GM21576 (cell line): Measurements from ENCODE around the gene GALNT5.
"Not testable (repeated sequence)": the region's sequence is repeated elsewhere in the genome, so short reads cannot be mapped to it uniquely, and the experiment has no call there.

ENCODE experiments used
- ATAC-seq: cut with Tn5 transposase; IDR thresholded peaks from one replicate; pipeline ENCODE4 v1.9.1; 2021; ENCODE audit warnings: mild to moderate bottlenecking, moderate library complexity; ENCODE audit not compliant: unreplicated experiment

GALNT5 gene

DNA sequence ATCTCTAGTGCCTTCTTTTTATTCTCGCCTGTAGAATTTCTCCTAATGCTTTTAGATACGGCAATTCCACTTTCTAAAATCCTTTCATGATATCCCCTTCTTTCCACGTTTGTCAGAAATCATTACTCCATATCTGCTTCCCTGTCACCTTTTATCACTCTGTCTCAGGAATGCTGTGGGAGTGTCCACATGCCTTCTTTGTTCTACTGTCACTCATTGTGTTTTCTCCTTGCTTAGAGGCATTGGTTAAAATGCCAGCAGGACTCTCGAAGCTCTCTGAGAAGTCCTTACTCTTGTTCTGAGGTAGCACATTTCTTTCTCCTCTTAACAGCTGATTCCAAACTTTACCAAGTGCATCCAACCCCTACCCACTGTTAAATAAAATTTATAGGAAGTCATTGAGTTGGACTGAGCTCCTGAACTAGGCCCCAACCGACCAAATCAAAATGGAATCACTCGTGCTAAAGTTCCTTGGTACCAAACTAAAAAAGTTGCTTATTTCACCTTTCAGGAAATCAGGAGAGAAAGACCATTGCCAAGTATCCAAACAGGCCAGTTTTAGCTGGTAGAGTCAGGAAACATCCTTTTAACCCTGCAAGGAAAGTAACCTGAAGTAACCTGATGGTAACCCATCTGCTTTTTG lies 10.6 kb upstream of the GALNT5 start:
- ATAC-seq: no peak

GRCh38 chr2:157250836-157251235 lies 6.7 kb upstream of the GALNT5 start:
- ATAC-seq: no peak

GRCh38 chr2:157251932-157252331 lies 5.6 kb upstream of the GALNT5 start:
- no peak for ATAC-seq

DNA sequence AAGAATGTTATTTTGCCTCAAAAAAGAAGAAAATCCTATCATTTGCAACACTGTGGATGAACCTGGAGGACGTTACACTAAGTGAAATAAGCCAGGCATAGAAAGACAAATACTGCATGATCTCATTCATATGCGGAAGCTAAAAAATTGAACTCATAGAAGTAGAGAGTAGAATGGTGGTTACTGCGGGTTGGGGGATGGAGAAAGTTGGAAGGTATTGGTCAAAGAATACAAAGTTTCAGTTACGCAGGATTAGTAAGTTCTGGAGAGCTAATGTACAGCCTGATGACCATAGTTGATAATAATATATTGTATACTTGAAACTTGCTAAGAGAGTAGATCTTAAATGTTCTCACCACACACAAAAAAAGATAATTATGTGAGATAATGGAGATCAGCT lies 5.0 kb upstream of the GALNT5 start:
- no peak for ATAC-seq

- no peak for ATAC-seq
These were observed 3.5 kb upstream of the GALNT5 start for GRCh38 chr2:157254041-157254440.

- no peak for ATAC-seq
These were observed 1.8 kb upstream of the GALNT5 start for GRCh38 chr2:157255746-157256145.

DNA sequence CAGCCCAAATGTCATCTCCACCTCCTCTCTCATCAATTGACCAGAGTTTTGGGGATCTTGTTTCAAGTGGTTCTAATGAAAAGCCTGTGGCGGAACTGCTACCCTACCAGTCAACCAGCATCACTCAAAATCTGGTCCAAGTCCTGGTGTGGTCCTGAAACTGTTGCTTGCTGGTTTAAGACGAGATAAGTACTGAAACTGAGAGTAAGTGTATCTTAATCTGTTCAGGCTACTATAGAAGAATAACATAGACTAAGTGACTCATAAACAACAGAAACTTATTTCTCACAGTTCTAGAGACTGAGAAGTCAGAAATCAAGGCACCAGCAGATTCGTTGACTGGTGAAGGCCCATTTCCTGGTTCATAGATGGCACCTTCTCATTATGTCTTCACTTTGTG lies 879 bp upstream of the GALNT5 start:
- peak; percentile 96 for ATAC-seq

- ATAC-seq: no peak
These were observed 1.2 kb downstream of the GALNT5 start for GRCh38 chr2:157258520-157259326.

- ATAC-seq: no peak
These were observed 1.9 kb downstream of the GALNT5 start for GRCh38 chr2:157259386-157259785.

DNA sequence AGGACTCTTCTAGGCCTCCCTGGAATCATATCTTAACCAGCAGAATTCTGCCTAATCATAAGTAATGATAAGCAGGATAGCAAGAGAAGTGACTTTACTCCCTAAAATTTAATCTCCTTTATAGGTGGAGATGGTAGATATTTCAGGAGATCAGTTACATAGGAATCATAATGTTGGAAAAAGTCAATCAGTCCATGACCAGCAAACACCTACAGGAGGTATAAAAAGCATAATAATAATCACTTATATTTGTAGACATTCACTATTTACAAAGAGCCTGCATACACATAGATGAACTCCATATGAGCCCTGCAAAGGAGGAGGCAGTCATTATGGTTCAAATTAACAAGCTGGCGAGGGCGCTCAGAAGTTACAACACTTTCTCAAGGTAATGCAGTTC lies 2.5 kb downstream of the GALNT5 start:
- ATAC-seq: no peak

- no peak for ATAC-seq
These were observed 3.2 kb downstream of the GALNT5 start for GRCh38 chr2:157260533-157261198.

- no peak for ATAC-seq
These were observed 3.8 kb downstream of the GALNT5 start for GRCh38 chr2:157261199-157261782.

DNA sequence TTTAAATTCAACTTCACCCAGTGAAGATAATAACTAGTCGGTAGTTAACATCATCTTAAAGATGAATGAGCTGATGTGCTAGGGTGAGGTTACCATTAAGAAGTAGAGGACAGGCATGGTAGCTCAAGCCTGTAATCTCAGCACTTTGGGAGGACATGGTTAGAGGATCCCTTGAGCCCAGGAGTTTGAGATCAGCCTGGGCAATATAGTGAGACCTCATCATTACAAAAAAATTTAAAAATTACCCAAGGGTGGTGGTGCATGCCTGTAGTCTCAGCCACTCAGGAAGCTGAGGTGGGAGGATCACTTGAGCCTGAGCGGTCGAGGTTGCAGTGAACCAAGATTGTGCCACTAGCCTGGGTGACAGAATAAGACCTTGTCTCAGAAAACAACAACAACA lies 4.7 kb downstream of the GALNT5 start:
- no peak for ATAC-seq

DNA sequence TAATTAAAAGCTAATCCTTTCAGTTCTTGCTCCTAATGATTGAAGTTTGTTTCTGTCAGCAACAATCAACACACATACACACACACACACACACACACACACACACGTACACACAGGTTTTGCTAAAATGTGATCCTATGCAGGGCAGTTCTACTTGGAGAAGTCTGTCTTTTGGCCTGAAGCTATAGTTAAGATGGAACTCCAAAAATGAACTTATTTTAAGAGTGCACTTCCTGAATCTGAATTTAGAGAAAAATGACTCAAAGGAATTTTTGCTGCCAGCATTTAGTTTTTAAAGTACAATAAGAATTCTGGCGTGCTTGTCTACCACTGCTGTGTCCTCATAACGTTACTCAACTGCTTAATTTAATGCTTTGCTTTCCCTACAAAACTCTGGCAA lies 6.6 kb downstream of the GALNT5 start:
- no peak for ATAC-seq

- ATAC-seq: no peak
These were observed 8.3 kb downstream of the GALNT5 start for GRCh38 chr2:157265825-157266224.

- no peak for ATAC-seq
These were observed 10.0 kb downstream of the GALNT5 start for GRCh38 chr2:157267476-157267875.

GRCh38 chr2:157269060-157269459 lies 11.6 kb downstream of the GALNT5 start:
- ATAC-seq: no peak

DNA sequence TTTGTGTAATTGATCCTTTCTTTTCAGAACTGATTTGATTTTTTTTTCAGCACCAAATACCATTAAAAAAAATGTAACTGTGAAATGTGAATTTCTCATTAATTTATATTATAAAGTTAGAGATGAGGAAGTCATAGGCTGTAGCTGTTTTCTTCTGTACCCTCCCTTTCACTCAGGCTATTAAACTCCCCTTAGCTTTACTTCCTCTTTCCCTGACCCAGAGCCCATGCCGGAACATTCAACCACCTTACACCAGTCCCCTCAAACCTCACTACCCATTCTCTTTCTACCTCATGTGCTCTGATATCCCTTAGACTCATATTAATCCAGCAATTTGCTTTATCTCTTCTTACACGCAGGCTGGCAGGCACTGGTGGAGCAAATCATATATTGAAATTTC lies 12.4 kb downstream of the GALNT5 start:
- peak; percentile 55 for ATAC-seq

DNA sequence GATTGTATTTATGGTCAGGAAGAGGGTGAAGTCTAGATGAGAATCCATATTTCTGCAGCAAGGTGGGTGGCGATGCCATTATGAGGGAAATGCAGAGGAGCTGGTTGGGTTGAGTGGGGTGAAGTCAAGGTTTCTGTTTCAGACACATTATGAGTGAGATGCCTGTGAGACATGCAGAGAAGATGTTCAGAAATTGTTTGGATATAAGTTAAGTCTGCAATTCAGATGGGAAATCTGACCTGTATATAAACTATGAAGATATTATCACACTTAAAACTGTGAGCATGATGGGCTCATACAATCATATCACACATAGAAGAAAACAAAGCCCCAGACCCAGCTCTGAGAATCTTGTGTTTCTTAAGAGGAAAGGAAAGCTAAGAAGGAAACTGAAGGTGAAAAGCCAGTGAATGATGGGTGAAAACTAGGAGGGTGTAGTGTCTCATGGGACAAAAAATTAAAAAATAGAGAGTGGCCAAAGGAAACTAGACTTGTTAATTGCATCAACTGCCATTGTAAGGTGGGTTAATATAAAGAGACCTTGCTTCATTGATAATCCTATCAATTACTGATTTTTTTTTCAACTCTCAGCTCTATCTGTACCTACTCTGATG lies 14.2 kb downstream of the GALNT5 start:
- ATAC-seq: peak; percentile 59

DNA sequence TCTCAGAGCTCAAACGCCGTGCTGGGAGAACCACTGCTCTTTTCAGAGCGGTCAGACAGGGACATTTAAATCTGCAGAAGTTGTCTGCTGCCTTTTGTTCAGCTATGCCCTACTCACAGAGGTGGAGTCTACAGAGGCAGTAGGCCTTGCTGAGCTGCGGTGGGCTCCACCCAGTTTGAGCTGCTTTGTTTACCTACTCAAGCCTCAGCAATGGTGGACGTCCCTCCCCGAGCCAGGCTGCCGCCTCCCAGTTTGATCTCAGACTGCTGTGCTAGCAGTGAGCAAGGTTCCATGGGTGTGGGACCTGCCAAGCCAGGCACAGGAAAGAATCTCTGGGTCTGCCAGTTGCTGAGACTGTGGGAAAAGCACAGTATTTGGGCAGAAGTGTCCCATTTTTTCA lies 21.8 kb downstream of the GALNT5 start:
- ATAC-seq: not testable (repeated sequence)

- ATAC-seq: no peak
These were observed 23.8 kb downstream of the GALNT5 start for GRCh38 chr2:157281316-157281715.
